IMR-90 (cell line): ENCODE measurements around the gene ARPC2. TPM values are rescaled to one million over a fixed set of nuclear protein-coding genes. Genes with fewer than 3 reads are reported as not detected.

Source experiments
- ATAC-seq: fragments of 200-7000 bp; cut with Tn5 transposase; 2 replicates; pipeline ENCODE4 v1.9.1; 2020; ENCODE audit warnings: low read depth, mild to moderate bottlenecking, moderate library complexity
- BruUV-seq: library from RNA; stranded (reverse); fragments of 400-500 nt; replicated peaks from 2 replicates; lab custom pipeline; 2021; lab: Mats Ljungman, UMichigan
- CTCF ChIA-PET: fragments of 300-600 bp; formaldehyde crosslinking; extraction: SDS; loops from one replicate; lab custom pipeline; 2021; ENCODE audit warnings: antibody characterized with exemption; lab: Yijun Ruan, JAX
- POLR2A ChIA-PET: fragments of 300-600 bp; sonication (Branson Sonifier 250); formaldehyde crosslinking; loops from one replicate; lab custom pipeline; 2022; ENCODE audit warnings: antibody characterized with exemption; ENCODE audit not compliant: unreplicated experiment; lab: Charles Lee
- DNase-seq: peaks from one replicate; pipeline ENCODE4 v3.0.0; 2013
- H2AFZ ChIP-seq: replicated peaks from 2 replicates; pipeline ENCODE3; 2013; ENCODE audit warnings: low read length, mild to moderate bottlenecking; ENCODE audit not compliant: poor library complexity
- H2AK5ac ChIP-seq: 2 replicates; pipeline ENCODE4 v1.6.1; 2013; ENCODE audit warnings: low read depth, low read length, inconsistent platforms
- H2AK9ac ChIP-seq: replicated peaks from 2 replicates; pipeline ENCODE3; 2013; ENCODE audit warnings: mild to moderate bottlenecking, low read depth, low read length, moderate library complexity; ENCODE audit not compliant: poor library complexity
- H2BK120ac ChIP-seq: 2 replicates; pipeline ENCODE4 v1.6.1; 2013; ENCODE audit warnings: low read depth, low read length, inconsistent platforms
- H2BK15ac ChIP-seq: 3 replicates; pipeline ENCODE4 v1.6.1; 2013; ENCODE audit warnings: low read depth, low read length, inconsistent platforms
- H2BK20ac ChIP-seq: 2 replicates; pipeline ENCODE4 v1.6.1; 2013; ENCODE audit warnings: low read depth, mild to moderate bottlenecking, inconsistent platforms, low read length, moderate library complexity
- H2BK5ac ChIP-seq: 2 replicates; pipeline ENCODE4 v1.6.1; 2013; ENCODE audit warnings: mild to moderate bottlenecking, low read depth, low read length, inconsistent platforms; ENCODE audit not compliant: poor library complexity, severe bottlenecking
- H3K14ac ChIP-seq: replicated peaks from 2 replicates; pipeline ENCODE4 v1.6.1; 2013; ENCODE audit warnings: low read depth, low read length, inconsistent platforms
- H3K18ac ChIP-seq: 2 replicates; pipeline ENCODE4 v1.6.1; 2013; ENCODE audit warnings: low read depth, low read length, control low read depth
- H3K23ac ChIP-seq: 2 replicates; pipeline ENCODE4 v1.6.1; 2013; ENCODE audit warnings: low read depth, low read length, inconsistent platforms
- H3K27ac ChIP-seq: 2 replicates; pipeline ENCODE4 v1.5.1; 2013; ENCODE audit warnings: mild to moderate bottlenecking, control low read depth, low read length; ENCODE audit not compliant: insufficient read depth
- H3K27me3 ChIP-seq: 2 replicates; pipeline ENCODE4 v1.6.1; 2013; ENCODE audit warnings: low read length; ENCODE audit not compliant: control insufficient read depth, insufficient read depth
- H3K36me3 ChIP-seq: 2 replicates; pipeline ENCODE4 v1.6.1; 2013; ENCODE audit warnings: low read length, mixed read lengths; ENCODE audit not compliant: control insufficient read depth, insufficient read depth
- H3K4ac ChIP-seq: 2 replicates; pipeline ENCODE4 v1.6.1; 2013; ENCODE audit warnings: low read depth, low read length, inconsistent platforms
- H3K4me1 ChIP-seq: 2 replicates; pipeline ENCODE4 v1.6.1; 2013; ENCODE audit warnings: low read length, mixed read lengths; ENCODE audit not compliant: control insufficient read depth, insufficient read depth
- H3K4me2 ChIP-seq: 2 replicates; pipeline ENCODE4 v1.6.1; 2013; ENCODE audit warnings: low read depth, mild to moderate bottlenecking, control low read depth, low read length, moderate library complexity
- H3K4me3 ChIP-seq: 2 replicates; pipeline ENCODE4 v1.5.1; 2013; ENCODE audit warnings: low read depth, mild to moderate bottlenecking, control low read depth, low read length, moderate library complexity; ENCODE audit not compliant: insufficient read depth
- H3K56ac ChIP-seq: 2 replicates; pipeline ENCODE4 v1.6.1; 2013; ENCODE audit warnings: low read length, inconsistent platforms; ENCODE audit not compliant: insufficient read depth; ENCODE audit errors: extremely low read depth
- H3K79me1 ChIP-seq, 2 experiments: 2 replicates each; pipeline ENCODE4 v1.6.1; 2013; ENCODE audit warnings: low read length in 2 of 2, inconsistent platforms in 1 of 2, low read depth in 1 of 2
- H3K9ac ChIP-seq: 2 replicates; pipeline ENCODE4 v1.6.1; 2013; ENCODE audit warnings: low read depth, low read length, control low read depth
- H3K9me1 ChIP-seq: 2 replicates; pipeline ENCODE4 v1.6.1; 2013; ENCODE audit warnings: low read length, inconsistent platforms; ENCODE audit not compliant: insufficient read depth
- H3K9me3 ChIP-seq: 2 replicates; pipeline ENCODE4 v1.6.1; 2013; ENCODE audit warnings: low read length; ENCODE audit not compliant: control insufficient read depth, insufficient read depth
- H4K20me1 ChIP-seq: 2 replicates; pipeline ENCODE4 v1.6.1; 2013; ENCODE audit warnings: low read length, inconsistent platforms; ENCODE audit not compliant: insufficient read depth
- H4K5ac ChIP-seq: 2 replicates; pipeline ENCODE4 v1.6.1; 2013; ENCODE audit warnings: mild to moderate bottlenecking, low read depth, low read length, control low read depth
- H4K8ac ChIP-seq, 2 experiments: 2 replicates each; pipeline ENCODE4 v1.6.1; 2013; ENCODE audit warnings: low read depth in 2 of 2, low read length in 2 of 2, control low read depth in 1 of 2, inconsistent platforms in 1 of 2
- H4K91ac ChIP-seq: 2 replicates; pipeline ENCODE4 v1.6.1; 2013; ENCODE audit warnings: low read depth, low read length, inconsistent platforms; ENCODE audit not compliant: insufficient read depth
- CEBPB ChIP-seq: IDR thresholded peaks from 2 replicates; pipeline ENCODE4 v1.6.1; 2012; ENCODE audit warnings: low read depth, low read length, improper control_type of control experiment
- FOS ChIP-seq: fragments of 150-350 bp; IDR thresholded peaks from 2 replicates; pipeline ENCODE4 v1.6.1; 2016; ENCODE audit warnings: low read depth, low read length
- RAD21 ChIP-seq: IDR thresholded peaks from 2 replicates; pipeline ENCODE4 v1.6.1; 2012; ENCODE audit warnings: low read length, improper control_type of control experiment
- WGBS, 2 experiments: methylation state at CpG; one replicate each; pipeline versions ENCODE4 v1.1.5 to v1.1.7; 2013; ENCODE audit warnings: missing lambda C conversion rate in 2 of 2; ENCODE audit not compliant: insufficient read length in 1 of 2; ENCODE audit errors: extremely low coverage in 2 of 2; 5-methylcytosine and 5-hydroxymethylcytosine counted together
- dilution Hi-C: fragments of 300-500 bp; cut with HindIII; formaldehyde crosslinking; loops from one replicate; pipeline ENCODE4 v1.14.3; 2018; ENCODE audit warnings: low sequenced_read_pairs; ENCODE audit not compliant: unreplicated experiment
- in situ Hi-C: fragments of 300-500 bp; cut with MboI; formaldehyde crosslinking; loops from 3 replicates; pipeline ENCODE4 v1.14.3; 2019; ENCODE audit warnings: low sequenced_read_pairs, inconsistent platforms, mixed read lengths
- intact Hi-C: fragments of 100-400 bp; cut with micrococcal nuclease; formaldehyde crosslinking; loops from 2 replicates; pipeline ENCODE4 v1.10.0; 2022
- polyA plus RNA-seq, 3 experiments: library from polyadenylated mRNA; depleted of rRNA; stranded (reverse); fragments of >200 nt; gene quantifications; 2 replicates each; pipeline ENCODE4 v1.2.3, GENCODE V29; 2012; ENCODE audit warnings: low replicate concordance in 1 of 3
- total RNA-seq: library from RNA; depleted of rRNA; stranded (reverse); fragments of >200 nt; gene quantifications from 2 replicates; pipeline ENCODE4 v1.2.3, GENCODE V29; 2012

The ARPC2 gene
- total and polyA plus RNA-seq, 2 of the 4 experiments (the other 2 are of a cell fraction) = 561 to 635 TPM

DNA sequence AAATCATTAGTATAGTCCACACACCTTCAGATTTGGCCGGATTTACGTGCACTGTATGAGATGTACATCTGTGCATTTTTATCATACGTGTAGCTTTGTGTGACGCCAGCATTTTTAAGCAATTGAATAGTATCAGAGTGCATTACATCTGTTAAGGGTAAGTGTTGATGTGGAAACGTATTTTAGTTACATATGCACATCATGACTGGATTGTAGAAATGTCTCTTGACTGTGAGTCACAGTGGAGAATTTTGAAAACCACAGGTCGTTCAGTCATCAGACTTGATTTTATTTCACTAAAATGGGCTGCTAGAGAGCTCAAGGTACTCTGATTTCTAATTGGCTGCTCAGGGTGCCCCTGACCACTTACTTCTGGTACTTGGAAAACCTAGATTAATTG lies 38.5 kb downstream of the ARPC2 start:
- Histone ChIP-seq H4K5ac (no peak overlapping the region), H2AK9ac (no peak overlapping the region), H2AK5ac (no peak overlapping the region), H3K4me2 (no peak overlapping the region), H4K91ac (no peak overlapping the region), H3K79me1 (peaks cover 23 to 31% of the 10 kb centered on the region in 2 experiments), H4K8ac (no peak overlapping the region), H4K20me1 (peaks cover 26% of the 10 kb centered on the region), H2AFZ (no peak overlapping the region), H3K56ac (no peak overlapping the region), H2BK5ac (no peak overlapping the region), H3K9me1 (no peaks in the 10 kb centered on the region; the same call in 1 of the 2 replicates), H3K4ac (no peak overlapping the region), H3K36me3 (peaks cover 48% of the 10 kb centered on the region), H3K9ac (no peak overlapping the region), H3K9me3 (no peaks in the 10 kb centered on the region), H3K23ac (no peak overlapping the region), H2BK20ac (no peak overlapping the region), H3K27me3 (no peaks in the 10 kb centered on the region), H3K27ac (no peak overlapping the region), H3K4me3 (no peak overlapping the region), H3K4me1 (peaks cover 17% of the 10 kb centered on the region), H3K18ac (no peak overlapping the region), H2BK15ac (no peak overlapping the region), H3K14ac (no peak overlapping the region), H2BK120ac (no peak overlapping the region)
- ChIA-PET POLR2A (no interaction called here), CTCF (no interaction called here)
- no peak for ATAC-seq
- dilution Hi-C loops (no loop called here), intact Hi-C loops (loop anchor here (5.0 kb wide), 1 partner anchor 68 kb away; no protein-coding TSS in a partner anchor), in situ Hi-C loops (no loop called here)
- TF ChIP-seq RAD21 (no peak), FOS (0 out of 2 replicates have a peak, but pooled peaks have one; percentile 39), CEBPB (peak; percentile 44; the same call in 1 of the 2 replicates)
- no TSS peak for BruUV-seq
- DNase-seq = peak; percentile 78
- 92% methylated on average over 2 of the region's 6 CpGs; no CpG with 5 or more reads in 1 of the 2 experiments for WGBS, 2 experiments
